Osteocyte (in vitro differentiated cells): ENCODE data around the gene CUZD1. TPM values are rescaled to one million over a fixed set of nuclear protein-coding genes. Genes with fewer than 3 reads are reported as not detected.

Experiments used
- DNase-seq: peaks from one replicate; pipeline ENCODE4 v3.0.0; 2021; ENCODE audit warnings: mixed read lengths; ENCODE audit not compliant: unreplicated experiment; ENCODE audit errors: extremely low spot score
- H3K27ac Mint-ChIP-seq: one replicate; pipeline ENCODE4 v1.8.0; 2021; ENCODE audit warnings: mild to moderate bottlenecking, mixed read lengths; ENCODE audit not compliant: unreplicated experiment
- H3K27me3 Mint-ChIP-seq: one replicate; pipeline ENCODE4 v1.8.0; 2021; ENCODE audit warnings: mixed read lengths; ENCODE audit not compliant: unreplicated experiment
- H3K36me3 Mint-ChIP-seq: one replicate; pipeline ENCODE4 v1.8.0; 2021; ENCODE audit warnings: mixed read lengths; ENCODE audit not compliant: unreplicated experiment
- H3K4me1 Mint-ChIP-seq: one replicate; pipeline ENCODE4 v1.8.0; 2021; ENCODE audit warnings: mixed read lengths; ENCODE audit not compliant: unreplicated experiment
- H3K4me3 Mint-ChIP-seq: one replicate; pipeline ENCODE4 v1.8.0; 2021; ENCODE audit warnings: mild to moderate bottlenecking, moderate library complexity, mixed read lengths; ENCODE audit not compliant: unreplicated experiment
- H3K9me3 Mint-ChIP-seq: one replicate; pipeline ENCODE4 v1.8.0; 2021; ENCODE audit warnings: mixed read lengths; ENCODE audit not compliant: unreplicated experiment
- CTCF ChIP-seq: fragments of 200-600 bp; sonication (generic); IDR thresholded peaks from 2 replicates; pipeline ENCODE4 v1.5.0; 2021; ENCODE audit warnings: antibody characterized with exemption, mild to moderate bottlenecking, moderate library complexity
- total RNA-seq: library from RNA; stranded (reverse); gene quantifications from 2 replicates; pipeline ENCODE4 v1.2.1, GENCODE V29; 2021

Gene CUZD1
- total RNA-seq, 1 donor from 2014 or later: 0.30 TPM

GRCh38 chr10:122786269-122786668, 59.4 kb downstream of the CUZD1 start:
- H3K36me3 Mint-ChIP-seq: no peaks in the 10 kb centered on the region
- H3K27me3 Mint-ChIP-seq: no peaks in the 10 kb centered on the region
- no peaks in the 10 kb centered on the region for H3K4me1 Mint-ChIP-seq
- no peak overlapping the region for H3K4me3 Mint-ChIP-seq
- no peak overlapping the region for H3K27ac Mint-ChIP-seq
- DNase-seq: no peak
- TF ChIP-seq CTCF: no peak
- H3K9me3 Mint-ChIP-seq: peaks cover 4% of the 10 kb centered on the region

- peaks cover 4% of the 10 kb centered on the region for H3K27me3 Mint-ChIP-seq
These were observed 62.7 kb downstream of the CUZD1 start for GRCh38 chr10:122782911-122783310.

More at GRCh38 chr10:122782911-122783310, 62.7 kb downstream of the CUZD1 start:
- Mint-ChIP-seq H3K27ac (no peak overlapping the region), H3K4me1 (no peaks in the 10 kb centered on the region), H3K4me3 (no peak overlapping the region), H3K9me3 (peaks cover 4% of the 10 kb centered on the region), H3K36me3 (no peaks in the 10 kb centered on the region)
- TF ChIP-seq CTCF: no peak
- DNase-seq: no peak

Other genes starting within 250 kb of the CUZD1 start
- gene C10orf120, start 146.0 kb downstream of the CUZD1 start, total RNA-seq: not detected in 2 replicates
- 0.70 TPM in 1 of 2 replicates, not detected in the other for gene FAM24B, start 33.7 kb upstream of the CUZD1 start, total RNA-seq
- gene FAM24A, start 64.8 kb upstream of the CUZD1 start, total RNA-seq: not detected in 2 replicates
- 9.4 and 10.0 TPM in 2 replicates for gene C10orf88, start 108.4 kb upstream of the CUZD1 start, total RNA-seq
- gene PSTK, start 134.5 kb upstream of the CUZD1 start, total RNA-seq: 5.9 and 6.1 TPM in 2 replicates
- 10.5 and 16.0 TPM in 2 replicates for gene IKZF5, start 162.9 kb upstream of the CUZD1 start, total RNA-seq
- gene ACADSB, start 163.1 kb upstream of the CUZD1 start, total RNA-seq: 17.5 and 19.5 TPM in 2 replicates